ENCODE data around the gene PAPPA.

Gene PAPPA

GRCh38 chr9:116151966-116152381 is 1.6 kb upstream of the PAPPA start:
- DNase-seq (ENCODE audit: low read depth in 2 of 2), result peak; percentile 92

- peak in 1 of 2 experiments; percentile 54 for DNase-seq (ENCODE audit: low read depth in 2 of 2)
These were observed 1.2 kb upstream of the PAPPA start for GRCh38 chr9:116152390-116152789.

GRCh38 chr9:116152941-116153764 is 438 bp upstream of the PAPPA start:
- DNase-seq (ENCODE audit: low read depth in 2 of 2), result peak; percentile 73 to 78

- no peak for DNase-seq (ENCODE audit: low read depth in 2 of 2)
These were observed 864 bp downstream of the PAPPA start for GRCh38 chr9:116154334-116154975.

- DNase-seq (ENCODE audit: low read depth in 2 of 2), result peak in 1 of 2 experiments; percentile 47
These were observed 1.5 kb downstream of the PAPPA start for GRCh38 chr9:116154976-116155697.

GRCh38 chr9:116155698-116156039 is 2.1 kb downstream of the PAPPA start:
- peak; percentile 55 to 56 for DNase-seq (ENCODE audit: low read depth in 2 of 2)

- peak; percentile 70 to 79 for DNase-seq (ENCODE audit: low read depth in 2 of 2)
These were observed 3.2 kb downstream of the PAPPA start for GRCh38 chr9:116156621-116157314.

- DNase-seq (ENCODE audit: low read depth in 2 of 2), result no peak
These were observed 4.0 kb downstream of the PAPPA start for GRCh38 chr9:116157436-116158138.

GRCh38 chr9:116160676-116161571 is 7.3 kb downstream of the PAPPA start:
- DNase-seq (ENCODE audit: low read depth in 2 of 2), result no peak

GRCh38 chr9:116162241-116162781 is 8.7 kb downstream of the PAPPA start:
- no peak for DNase-seq (ENCODE audit: low read depth in 2 of 2)

GRCh38 chr9:116163293-116164055 is 9.9 kb downstream of the PAPPA start:
- no peak for DNase-seq (ENCODE audit: low read depth in 2 of 2)

- DNase-seq (ENCODE audit: low read depth in 2 of 2), result no peak
These were observed 12.3 kb downstream of the PAPPA start for GRCh38 chr9:116165912-116166311.

GRCh38 chr9:116166713-116167112 is 13.1 kb downstream of the PAPPA start:
- DNase-seq (ENCODE audit: low read depth in 2 of 2), result no peak

- DNase-seq (ENCODE audit: low read depth in 2 of 2), result no peak
These were observed 14.6 kb downstream of the PAPPA start for GRCh38 chr9:116168231-116168630.

GRCh38 chr9:116172216-116172615 is 18.6 kb downstream of the PAPPA start:
- DNase-seq (ENCODE audit: low read depth in 2 of 2), result no peak

- DNase-seq (ENCODE audit: low read depth in 2 of 2), result no peak
These were observed 20.8 kb downstream of the PAPPA start for GRCh38 chr9:116174347-116174746.

- no peak for DNase-seq (ENCODE audit: low read depth in 2 of 2)
These were observed 22.0 kb downstream of the PAPPA start for GRCh38 chr9:116175614-116176013.

- DNase-seq (ENCODE audit: low read depth in 2 of 2), result no peak
These were observed 25.1 kb downstream of the PAPPA start for GRCh38 chr9:116178481-116179211.

GRCh38 chr9:116179568-116179967 is 26.0 kb downstream of the PAPPA start:
- no peak for DNase-seq (ENCODE audit: low read depth in 2 of 2)
